ENCODE data around the gene RHOV.
A peak's percentile ranks its signal among the peaks of the same experiment; 100 is the strongest.

RHOV gene

GRCh38 chr15:40911693-40912092 is 37.7 kb upstream of the RHOV start:
- H4K20me1 ChIP-seq (ENCODE audit: insufficient read depth, low read length, poor library complexity, severe bottlenecking), result no peaks in the 10 kb centered on the region
- H3K4me3 ChIP-seq (ENCODE audit: low read length, poor library complexity, severe bottlenecking), result no peak overlapping the region
- H3F3A ChIP-seq (ENCODE audit: low read depth), result no peaks in the 10 kb centered on the region; the same call in 1 of the 2 replicates
- peak overlapping the region; percentile 25 for H2AFZ ChIP-seq (ENCODE audit: low read length)
- no peaks in the 10 kb centered on the region for H3K36me3 ChIP-seq (ENCODE audit: insufficient read depth, low read length)
- peak overlapping the region; percentile 3 for H3K9ac ChIP-seq (ENCODE audit: low read depth, low read length, poor library complexity, severe bottlenecking)
- H3K4me1 ChIP-seq (ENCODE audit: insufficient read depth, low read length, poor library complexity, severe bottlenecking), result peaks cover 26% of the 10 kb centered on the region
- TF ChIP-seq EZH2phosphoT487 (IDR thresholded peaks at IDR 0.05; ENCODE audit: borderline replicate concordance) (no peak), CTCF (conservative IDR thresholded peaks at IDR 0.05; ENCODE audit: low read length) (no peak)
- H3K27me3 ChIP-seq (ENCODE audit: insufficient read depth, low read length, poor library complexity, severe bottlenecking), result no peaks in the 10 kb centered on the region
- H3K9me2 ChIP-seq (replicated peaks; ENCODE audit: low read depth, low read length), result no peaks in the 10 kb centered on the region
- no peak overlapping the region for H3K4me2 ChIP-seq (ENCODE audit: low read depth, low read length, poor library complexity, severe bottlenecking)
- no peaks in the 10 kb centered on the region for H3K9me3 ChIP-seq (ENCODE audit: insufficient read depth, low read depth, low read length)
- no peaks in the 10 kb centered on the region for H3K79me2 ChIP-seq (ENCODE audit: insufficient read depth, low read length)

GRCh38 chr15:40911141-40911540 is 37.1 kb upstream of the RHOV start:
- peak overlapping the region; percentile 3 for H3K9ac ChIP-seq (ENCODE audit: low read depth, low read length, poor library complexity, severe bottlenecking)
- H3F3A ChIP-seq (ENCODE audit: low read depth), result no peaks in the 10 kb centered on the region; the same call in 1 of the 2 replicates
- no peaks in the 10 kb centered on the region for H3K79me2 ChIP-seq (ENCODE audit: insufficient read depth, low read length)
- peaks cover under 1% of the 10 kb centered on the region for H4K20me1 ChIP-seq (ENCODE audit: insufficient read depth, low read length, poor library complexity, severe bottlenecking)
- H3K4me3 ChIP-seq (ENCODE audit: low read length, poor library complexity, severe bottlenecking), result no peak overlapping the region
- no peaks in the 10 kb centered on the region for H3K9me2 ChIP-seq (replicated peaks; ENCODE audit: low read depth, low read length)
- no peaks in the 10 kb centered on the region for H3K27me3 ChIP-seq (ENCODE audit: insufficient read depth, low read length, poor library complexity, severe bottlenecking)
- peak overlapping the region; percentile 25 for H2AFZ ChIP-seq (ENCODE audit: low read length)
- peaks cover 29% of the 10 kb centered on the region for H3K4me1 ChIP-seq (ENCODE audit: insufficient read depth, low read length, poor library complexity, severe bottlenecking)
- H3K4me2 ChIP-seq (ENCODE audit: low read depth, low read length, poor library complexity, severe bottlenecking), result peak overlapping the region; percentile 14
- H3K9me3 ChIP-seq (ENCODE audit: insufficient read depth, low read depth, low read length), result no peaks in the 10 kb centered on the region
- no peaks in the 10 kb centered on the region for H3K36me3 ChIP-seq (ENCODE audit: insufficient read depth, low read length)
- TF ChIP-seq EZH2phosphoT487 (IDR thresholded peaks at IDR 0.05; ENCODE audit: borderline replicate concordance), result no peak
- TF ChIP-seq CTCF (conservative IDR thresholded peaks at IDR 0.05; ENCODE audit: low read length), result no peak

- Histone ChIP-seq H3K4me1 (ENCODE audit: insufficient read depth, low read length, poor library complexity, severe bottlenecking) (peaks cover 35% of the 10 kb centered on the region), H3K4me2 (ENCODE audit: low read depth, low read length, poor library complexity, severe bottlenecking) (no peak overlapping the region), H2AFZ (ENCODE audit: low read length) (no peak overlapping the region), H3K79me2 (ENCODE audit: insufficient read depth, low read length) (peaks cover 8% of the 10 kb centered on the region; the same call in 1 of the 2 replicates), H3F3A (ENCODE audit: low read depth) (no peaks in the 10 kb centered on the region; the same call in 1 of the 2 replicates), H3K9me3 (ENCODE audit: insufficient read depth, low read depth, low read length) (no peaks in the 10 kb centered on the region), H3K36me3 (ENCODE audit: insufficient read depth, low read length) (no peaks in the 10 kb centered on the region), H3K9ac (ENCODE audit: low read depth, low read length, poor library complexity, severe bottlenecking) (no peak overlapping the region), H4K20me1 (ENCODE audit: insufficient read depth, low read length, poor library complexity, severe bottlenecking) (peaks cover 8% of the 10 kb centered on the region), H3K9me2 (replicated peaks; ENCODE audit: low read depth, low read length) (no peaks in the 10 kb centered on the region), H3K4me3 (ENCODE audit: low read length, poor library complexity, severe bottlenecking) (no peak overlapping the region), H3K27me3 (ENCODE audit: insufficient read depth, low read length, poor library complexity, severe bottlenecking) (no peaks in the 10 kb centered on the region)
- TF ChIP-seq CTCF (conservative IDR thresholded peaks at IDR 0.05; ENCODE audit: low read length), result no peak
- no peak for TF ChIP-seq EZH2phosphoT487 (IDR thresholded peaks at IDR 0.05; ENCODE audit: borderline replicate concordance)
Observed at GRCh38 chr15:40909662-40910630, 35.9 kb upstream of the RHOV start.
